GM18505 (cell line): ENCODE measurements around the gene AK9.
"Not testable (repeated sequence)": the region's sequence is repeated elsewhere in the genome, so short reads cannot be mapped to it uniquely, and the experiment has no call there.

Experiments used
- ATAC-seq: cut with Tn5 transposase; IDR thresholded peaks from one replicate; pipeline ENCODE4 v1.9.1; 2021; ENCODE audit not compliant: unreplicated experiment
- POLR2A ChIP-seq: IDR thresholded peaks from 4 replicates; pipeline ENCODE4 v1.6.1; 2011; ENCODE audit warnings: borderline replicate concordance; ENCODE audit not compliant: insufficient read depth, insufficient read length; ENCODE audit errors: extremely low read depth

Gene AK9

GRCh38 chr6:109626311-109626710 lies 64.7 kb downstream of the AK9 start:
- no peak for TF ChIP-seq POLR2A
- no peak for ATAC-seq

GRCh38 chr6:109625199-109625598 lies 65.8 kb downstream of the AK9 start:
- TF ChIP-seq POLR2A = no peak
- no peak for ATAC-seq

GRCh38 chr6:109623288-109623687 lies 67.7 kb downstream of the AK9 start:
- no peak for ATAC-seq
- TF ChIP-seq POLR2A = no peak

GRCh38 chr6:109612268-109612667 lies 78.7 kb downstream of the AK9 start:
- TF ChIP-seq POLR2A = no peak
- no peak for ATAC-seq

GRCh38 chr6:109611502-109611901 lies 79.5 kb downstream of the AK9 start:
- no peak for TF ChIP-seq POLR2A
- ATAC-seq = no peak

GRCh38 chr6:109610590-109610989 lies 80.4 kb downstream of the AK9 start:
- ATAC-seq = no peak
- no peak for TF ChIP-seq POLR2A

- no peak for ATAC-seq
- TF ChIP-seq POLR2A = no peak
These were observed 81.3 kb downstream of the AK9 start for GRCh38 chr6:109609737-109610136.

GRCh38 chr6:109606359-109606758 lies 84.6 kb downstream of the AK9 start:
- ATAC-seq = no peak
- TF ChIP-seq POLR2A = no peak

GRCh38 chr6:109595998-109596397 lies 95.0 kb downstream of the AK9 start:
- no peak for TF ChIP-seq POLR2A
- no peak for ATAC-seq

- no peak for TF ChIP-seq POLR2A
- no peak for ATAC-seq
These were observed 110.5 kb downstream of the AK9 start for GRCh38 chr6:109580519-109580918.

GRCh38 chr6:109579361-109579760 lies 111.6 kb downstream of the AK9 start:
- no peak for TF ChIP-seq POLR2A
- no peak for ATAC-seq

GRCh38 chr6:109569901-109570300 lies 121.1 kb downstream of the AK9 start:
- not testable (repeated sequence) for ATAC-seq

GRCh38 chr6:109561844-109562243 lies 129.2 kb downstream of the AK9 start:
- ATAC-seq = no peak
- TF ChIP-seq POLR2A = no peak

GRCh38 chr6:109531446-109531845 lies 159.6 kb downstream of the AK9 start:
- TF ChIP-seq POLR2A = no peak
- no peak for ATAC-seq

GRCh38 chr6:109527989-109528388 lies 163.0 kb downstream of the AK9 start:
- ATAC-seq = no peak
- no peak for TF ChIP-seq POLR2A
